Astrocyte of the hippocampus (primary cell): Measurements from ENCODE around the gene YBX2.
A peak's percentile ranks its signal among the peaks of the same experiment; 100 is the strongest.

Experiments
- DNase-seq: peaks from one replicate; pipeline ENCODE4 v3.0.0; 2011; ENCODE audit warnings: low read depth, low spot score

YBX2 gene

GRCh38 chr17:7323731-7324437, 29.4 kb upstream of the YBX2 start:
- DNase-seq = peak; percentile 77

- no peak for DNase-seq
These were observed 28.2 kb upstream of the YBX2 start for GRCh38 chr17:7322520-7323194.

GRCh38 chr17:7321466-7321865, 27.0 kb upstream of the YBX2 start:
- no peak for DNase-seq

GRCh38 chr17:7318121-7318860, 23.9 kb upstream of the YBX2 start:
- DNase-seq = no peak

- DNase-seq = no peak
These were observed 22.8 kb upstream of the YBX2 start for GRCh38 chr17:7317161-7317803.

- DNase-seq = no peak
These were observed 21.3 kb upstream of the YBX2 start for GRCh38 chr17:7315570-7316235.

- DNase-seq = peak; percentile 94
These were observed 20.5 kb upstream of the YBX2 start, which contains the start of gene GPS2 for GRCh38 chr17:7314719-7315569. Gene GPS2, minus strand, starts transcription at chr17:7315360. Its CDS starts 308 bp downstream, at chr17:7315052.

GRCh38 chr17:7313890-7314718, 19.7 kb upstream of the YBX2 start:
- no peak for DNase-seq

GRCh38 chr17:7313088-7313889, 18.9 kb upstream of the YBX2 start:
- DNase-seq = no peak

GRCh38 chr17:7312432-7313087, 18.1 kb upstream of the YBX2 start:
- DNase-seq = no peak

GRCh38 chr17:7311110-7311705, 16.8 kb upstream of the YBX2 start:
- no peak for DNase-seq

- DNase-seq = no peak
These were observed 15.2 kb upstream of the YBX2 start for GRCh38 chr17:7309628-7310027.

GRCh38 chr17:7308625-7309433, 14.4 kb upstream of the YBX2 start:
- peak; percentile 90 for DNase-seq

- peak; percentile 63 for DNase-seq
These were observed 13.5 kb upstream of the YBX2 start for GRCh38 chr17:7307686-7308624.

GRCh38 chr17:7306911-7307685, 12.7 kb upstream of the YBX2 start, which contains the start of gene EIF5A:
Gene EIF5A, plus strand, starts transcription at chr17:7307628. Its CDS starts 2,008 bp downstream, at chr17:7309636.
- DNase-seq = peak; percentile 100
